Stimulated activated CD8-positive, alpha-beta memory T cell treated with anti-CD3 and anti-CD28 coated beads, Interleukin-12 subunit alpha, Interleukin-12 subunit beta, amount 100 ng/mL, for 4 hours (primary cell): ENCODE data around the gene HCRT.
"Not testable (repeated sequence)": the region's sequence is repeated elsewhere in the genome, so short reads cannot be mapped to it uniquely, and the experiment has no call there.

ENCODE experiments used
- DNase-seq: peaks from one replicate; pipeline ENCODE4 v3.0.0-alpha.2; 2020; ENCODE audit warnings: low read depth

The HCRT gene

GRCh38 chr17:42197564-42198156 is 12.4 kb upstream of the HCRT start:
- no peak for DNase-seq

GRCh38 chr17:42193969-42194899 is 9.0 kb upstream of the HCRT start, which contains the start of gene GHDC:
GHDC (minus strand) TSS chr17:42194494; CDS start chr17:42193581, 913 bp downstream.
- peak; percentile 67 for DNase-seq

- no peak for DNase-seq
Measured at GRCh38 chr17:42193216-42193968, 8.1 kb upstream of the HCRT start.

- DNase-seq: no peak
Measured at GRCh38 chr17:42192189-42193126, 7.2 kb upstream of the HCRT start.

- DNase-seq: no peak
Measured at GRCh38 chr17:42191275-42191608, 6.0 kb upstream of the HCRT start.

GRCh38 chr17:42190491-42191274 is 5.4 kb upstream of the HCRT start:
- no peak for DNase-seq

- DNase-seq: no peak
Measured at GRCh38 chr17:42189651-42189965, 4.4 kb upstream of the HCRT start.

- no peak for DNase-seq
Measured at GRCh38 chr17:42188749-42189650, 3.7 kb upstream of the HCRT start.

- DNase-seq: no peak
Measured at GRCh38 chr17:42187833-42188232, 2.6 kb upstream of the HCRT start.

GRCh38 chr17:42186191-42186590 is 939 bp upstream of the HCRT start:
- not testable (repeated sequence) for DNase-seq

- DNase-seq: no peak
Measured at GRCh38 chr17:42185621-42185930, 324 bp upstream of the HCRT start.

GRCh38 chr17:42183741-42184711 is 1.2 kb downstream of the HCRT start:
- peak; percentile 65 for DNase-seq

GRCh38 chr17:42182927-42183734 is 2.1 kb downstream of the HCRT start:
- no peak for DNase-seq

- DNase-seq: no peak
Measured at GRCh38 chr17:42181851-42182207, 3.4 kb downstream of the HCRT start.

- peak; percentile 76 for DNase-seq
Measured at GRCh38 chr17:42180922-42181850, 4.1 kb downstream of the HCRT start, which contains the start of gene KCNH4. KCNH4 (minus strand) TSS chr17:42181142; CDS start chr17:42180945, 197 bp downstream.

GRCh38 chr17:42180411-42180921 is 4.8 kb downstream of the HCRT start:
- no peak for DNase-seq
